ENCODE measurements around the gene NDUFB11.
A peak's percentile ranks its signal among the peaks of the same experiment; 100 is the strongest.

NDUFB11 gene

GRCh38 chrX:47097018-47097417, 47.5 kb downstream of the NDUFB11 start:
- TF ChIP-seq EP300 (IDR thresholded peaks at IDR 0.05; ENCODE audit: borderline replicate concordance) (no peak), TCF12 (IDR thresholded peaks at IDR 0.05; ENCODE audit: low read depth) (no peak), TAF1 (IDR thresholded peaks at IDR 0.05; ENCODE audit: low read depth) (no peak)

DNA sequence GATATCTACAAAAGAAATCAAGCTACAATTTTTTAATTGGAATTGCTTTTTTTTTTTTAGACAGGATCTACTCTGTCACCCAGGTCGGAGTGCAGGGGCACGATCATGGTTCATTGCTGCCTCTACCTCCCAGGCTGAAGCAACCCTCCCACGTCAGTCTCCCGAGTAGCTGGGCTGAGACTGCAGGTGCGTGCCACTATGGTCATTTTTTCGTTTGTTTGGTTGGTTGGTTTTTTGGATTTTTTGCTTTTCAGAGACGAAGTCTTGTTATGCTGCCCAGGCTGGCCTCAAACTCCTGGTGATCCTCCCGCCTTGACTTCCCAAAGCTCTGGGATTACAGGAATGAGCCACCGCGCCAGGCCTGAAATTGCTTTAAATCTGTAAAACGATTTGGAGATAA, 50.6 kb downstream of the NDUFB11 start:
- TF ChIP-seq CEBPB (IDR thresholded peaks at IDR 0.05) (no peak), TCF12 (IDR thresholded peaks at IDR 0.05; ENCODE audit: low read depth) (no peak), TEAD4 (IDR thresholded peaks at IDR 0.05) (no peak), YY1 (IDR thresholded peaks at IDR 0.05; ENCODE audit: low read depth) (no peak), EP300 (IDR thresholded peaks at IDR 0.05; ENCODE audit: borderline replicate concordance) (no peak), ZBTB7A (IDR thresholded peaks at IDR 0.05; ENCODE audit: low read depth) (no peak), CREB1 (IDR thresholded peaks at IDR 0.05; ENCODE audit: low read depth) (no peak)
- TF ChIP-seq, protein P1, sequence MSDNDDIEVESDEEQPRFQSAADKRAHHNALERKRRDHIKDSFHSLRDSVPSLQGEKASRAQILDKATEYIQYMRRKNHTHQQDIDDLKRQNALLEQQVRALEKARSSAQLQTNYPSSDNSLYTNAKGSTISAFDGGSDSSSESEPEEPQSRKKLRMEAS (IDR thresholded peaks at IDR 0.05) = no peak

DNA sequence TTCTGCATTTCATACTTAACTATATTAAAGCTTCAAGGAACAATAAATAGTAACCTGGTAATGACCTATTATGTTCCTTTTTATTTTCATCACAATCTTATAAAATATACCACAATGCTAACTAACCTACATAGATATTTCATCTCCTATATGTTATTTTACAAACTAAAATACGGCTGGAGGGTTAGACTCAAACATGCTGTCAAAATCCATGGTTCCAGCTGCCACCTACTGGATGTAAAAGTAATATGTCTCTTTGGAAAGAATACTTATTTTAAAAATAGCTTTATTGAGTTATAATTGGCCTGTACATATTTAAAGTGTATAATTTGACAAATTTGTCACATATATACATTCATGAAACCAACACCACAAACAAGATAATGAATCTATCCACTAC, 51.3 kb downstream of the NDUFB11 start:
- TF ChIP-seq EGR1 (IDR thresholded peaks at IDR 0.05) (no peak), RAD21 (IDR thresholded peaks at IDR 0.05; ENCODE audit: low read depth) (peak; percentile 54)

Data from Ishikawa (cell line).